Measurements from ENCODE around the gene SFRP5.

Gene SFRP5

DNA sequence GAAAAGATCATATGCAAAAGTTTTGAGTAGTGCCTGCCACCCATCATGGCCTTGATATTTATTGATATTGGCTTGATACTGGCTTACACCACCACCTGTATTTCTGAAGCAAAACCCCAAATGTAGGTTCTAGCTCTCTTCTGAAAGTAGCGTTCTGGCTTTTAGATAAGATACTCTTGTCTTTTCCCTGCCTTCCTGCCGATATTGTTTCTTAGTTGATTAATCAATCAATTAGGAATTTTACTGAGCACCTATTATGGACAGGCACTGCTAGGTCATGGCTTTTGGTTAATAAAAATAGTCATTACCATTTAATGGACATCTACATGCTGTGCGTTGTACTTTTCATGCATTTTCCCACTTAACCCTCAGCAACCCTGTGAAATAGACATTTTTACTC is 7.9 kb downstream of the SFRP5 start:
- DNase-seq = no peak

DNA sequence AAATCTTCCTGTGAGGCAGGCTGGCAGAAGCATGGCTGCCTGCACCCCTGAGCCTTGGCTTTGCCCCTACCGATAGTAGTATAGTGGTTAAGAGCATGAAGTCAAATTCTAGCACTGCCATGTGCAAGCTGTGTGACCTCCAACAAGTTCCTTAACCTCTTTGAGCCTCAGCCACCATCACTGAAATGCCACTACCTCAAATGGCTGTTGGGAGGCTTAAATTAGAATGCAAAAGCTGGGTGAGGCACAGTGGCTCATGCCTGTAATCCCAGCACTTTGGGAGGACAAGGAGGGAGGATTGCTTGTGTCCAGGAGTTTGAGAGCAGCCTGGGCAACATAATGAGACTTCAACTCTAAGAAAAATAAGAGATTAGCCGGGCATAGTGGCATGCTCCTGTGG is 8.4 kb downstream of the SFRP5 start:
- DNase-seq = no peak

DNA sequence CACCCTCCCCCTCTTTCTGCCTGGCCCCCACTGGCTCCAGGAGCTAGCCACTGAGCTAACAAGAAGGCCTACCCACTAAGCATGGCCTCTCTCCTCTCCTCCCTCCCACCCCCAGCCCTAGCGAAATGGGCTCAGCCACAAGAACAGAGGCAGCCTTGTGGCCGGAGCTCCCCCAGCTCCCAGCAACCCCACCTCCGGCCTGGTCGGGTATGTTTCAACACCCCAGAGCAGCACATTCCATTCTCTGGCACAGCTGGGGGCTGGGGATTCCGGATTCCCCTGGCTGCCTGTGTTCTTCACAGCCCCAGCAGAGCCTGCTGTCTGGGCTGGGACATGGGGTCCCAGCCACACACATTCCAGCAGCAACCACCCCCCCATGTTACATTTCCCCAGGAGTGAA is 9.0 kb downstream of the SFRP5 start:
- DNase-seq = no peak

DNA sequence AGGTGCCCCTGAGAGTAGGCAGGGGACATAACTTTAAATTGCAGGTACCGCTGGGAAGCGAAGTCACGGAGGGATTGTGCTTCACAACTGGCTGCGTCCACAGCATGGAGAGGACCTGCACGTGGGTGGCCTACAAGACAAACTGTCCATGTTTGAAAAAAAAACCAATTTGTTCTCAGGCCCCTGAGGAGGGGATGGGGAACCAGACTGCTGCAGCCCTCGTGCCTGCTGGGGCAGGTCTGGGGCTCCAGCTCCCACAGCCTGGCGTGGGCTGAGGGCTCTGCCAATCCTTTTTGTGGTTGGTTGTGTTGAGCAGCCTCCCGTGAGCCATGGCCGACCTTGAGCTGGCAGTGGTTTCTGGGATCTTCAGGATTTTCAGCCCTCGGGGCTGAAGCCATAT is 9.7 kb downstream of the SFRP5 start:
- no peak for DNase-seq

DNA sequence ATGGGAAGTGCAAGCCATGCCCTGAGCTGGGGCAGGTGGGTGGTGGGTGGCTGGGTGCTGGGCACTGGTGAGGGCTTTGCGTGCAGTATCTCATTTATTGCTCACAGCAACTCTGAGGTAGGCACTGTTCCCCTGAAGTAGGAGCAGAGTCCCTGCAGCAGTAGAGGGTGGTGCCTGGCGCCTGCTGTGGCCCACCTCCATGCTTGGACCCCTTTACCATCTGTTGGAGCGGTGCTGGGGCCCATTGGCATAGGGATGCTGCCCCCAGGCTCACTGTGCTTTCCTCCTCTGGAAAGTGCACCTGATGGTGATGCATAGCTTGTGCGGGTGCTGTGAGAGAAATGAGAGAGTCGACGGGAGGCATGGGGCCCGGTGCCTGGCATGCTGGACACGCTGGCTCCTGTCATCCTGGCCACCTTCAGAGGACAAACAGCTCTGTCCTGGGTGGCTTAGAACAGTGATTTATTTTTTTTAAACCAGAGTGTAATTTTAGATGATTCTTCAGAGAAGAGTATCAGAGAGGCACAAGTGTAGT is 10.4 kb downstream of the SFRP5 start:
- DNase-seq = no peak

DNA sequence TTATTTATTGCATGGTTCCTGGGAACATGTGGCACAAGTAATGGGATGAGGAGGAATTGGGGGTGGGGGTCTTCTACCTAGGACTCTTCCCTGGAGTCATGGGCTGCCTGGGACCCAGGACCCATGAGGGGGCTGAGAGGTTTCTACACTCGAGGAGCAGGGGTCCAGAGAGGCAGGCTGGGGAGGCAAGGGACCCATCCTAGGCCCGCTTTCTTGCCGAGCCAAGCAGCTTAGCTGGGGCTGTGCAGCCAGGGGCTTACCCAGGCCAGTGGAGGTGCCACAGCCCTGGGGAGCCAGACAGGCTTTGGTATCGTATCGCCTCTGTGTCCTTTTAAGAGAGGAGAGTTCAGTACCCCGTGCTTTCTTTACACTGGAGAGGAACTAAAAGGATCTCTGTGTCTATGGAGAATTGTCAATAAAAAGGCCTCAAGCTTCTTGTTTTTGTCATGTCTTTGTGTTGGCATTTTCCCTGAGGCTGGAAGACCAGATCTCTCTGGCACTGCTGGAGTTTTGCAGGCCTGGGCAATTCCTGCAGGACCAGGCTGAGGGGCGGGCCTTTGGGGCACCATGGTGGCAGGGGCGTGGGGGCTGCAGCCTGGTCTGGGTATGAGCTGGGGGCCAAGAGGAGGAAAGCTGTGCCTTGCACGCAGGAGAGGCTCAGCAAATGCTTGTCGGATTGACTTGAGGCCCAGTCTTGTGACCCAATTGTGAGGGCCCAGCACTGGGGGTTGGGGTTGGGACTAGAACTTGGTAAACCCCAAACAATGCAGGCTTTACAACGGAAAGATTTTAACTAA is 11.1 kb downstream of the SFRP5 start:
- DNase-seq = no peak

DNA sequence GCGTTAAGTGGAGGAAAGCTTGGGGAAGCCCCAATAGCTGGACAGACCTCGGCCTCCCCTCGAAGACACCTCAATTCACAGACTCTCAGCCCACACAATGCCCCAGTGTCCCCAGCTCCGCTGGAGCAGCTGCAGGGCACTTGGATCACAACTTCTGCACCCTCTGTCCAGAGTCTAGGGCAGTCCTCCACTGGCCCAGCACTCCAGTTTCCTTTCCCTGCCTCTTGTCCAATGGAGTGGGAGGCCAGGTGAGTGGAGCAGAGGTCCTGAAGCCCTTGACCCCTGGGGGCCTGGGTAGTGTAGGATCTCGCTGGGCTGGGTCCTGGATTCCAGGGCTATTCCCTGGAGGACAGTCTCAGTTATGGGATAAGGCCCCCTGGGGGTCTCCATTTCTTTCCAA is 11.9 kb downstream of the SFRP5 start:
- DNase-seq = no peak

DNA sequence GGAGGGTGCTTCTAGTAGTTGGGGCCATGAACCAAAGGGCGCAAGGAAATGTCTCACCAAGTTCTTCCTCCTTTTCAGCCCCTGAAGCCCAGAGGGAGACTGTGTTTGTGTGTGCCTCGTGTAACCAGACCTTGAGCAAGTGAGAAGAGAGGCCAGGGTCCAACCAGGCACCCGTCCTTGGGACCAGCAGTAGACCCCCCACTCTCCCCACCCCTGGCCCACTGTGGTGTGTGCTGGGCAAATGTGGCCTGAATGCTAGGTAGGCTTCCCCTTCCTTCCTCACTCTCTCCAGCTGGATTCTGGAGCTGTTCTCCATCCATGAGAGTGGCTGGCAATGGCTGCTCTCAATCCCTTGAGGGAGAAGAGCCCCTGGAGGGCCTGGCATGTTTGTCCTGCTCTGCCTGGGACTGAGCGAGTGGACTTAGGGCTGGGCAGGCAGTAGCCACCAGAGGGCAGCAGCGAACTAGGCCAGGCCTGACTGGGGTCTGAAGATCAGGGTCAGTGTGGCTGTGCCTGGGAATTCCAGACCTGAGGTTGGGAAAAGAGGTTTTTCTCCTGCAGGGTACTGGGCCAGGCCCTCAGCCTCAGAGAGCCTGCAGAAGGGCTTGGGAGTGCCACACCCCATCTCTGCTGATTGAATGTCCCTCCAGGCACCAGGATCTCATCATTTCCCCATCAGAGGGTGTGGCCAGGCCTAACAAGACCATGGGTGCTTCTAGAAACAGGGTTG is 12.5 kb downstream of the SFRP5 start:
- DNase-seq = no peak

DNA sequence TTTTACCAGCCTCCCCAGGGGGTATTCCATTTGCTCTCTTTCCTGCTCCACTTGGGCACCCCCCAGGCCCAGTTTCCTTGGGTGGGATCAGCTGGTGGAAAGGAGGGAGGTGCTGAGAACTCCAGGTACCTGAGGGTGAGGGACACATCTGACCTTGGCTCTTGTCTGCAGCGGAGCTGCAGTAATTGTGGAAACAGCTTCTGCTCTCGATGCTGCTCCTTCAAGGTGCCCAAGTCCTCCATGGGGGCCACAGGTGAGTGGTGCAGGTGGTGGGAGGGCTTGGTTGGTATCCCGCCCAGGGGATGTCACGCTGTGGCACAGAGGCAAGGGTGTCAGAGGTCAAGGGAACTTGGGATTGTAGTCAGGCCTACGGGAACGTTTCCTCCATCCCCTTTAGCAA is 14.3 kb downstream of the SFRP5 start:
- DNase-seq = no peak

DNA sequence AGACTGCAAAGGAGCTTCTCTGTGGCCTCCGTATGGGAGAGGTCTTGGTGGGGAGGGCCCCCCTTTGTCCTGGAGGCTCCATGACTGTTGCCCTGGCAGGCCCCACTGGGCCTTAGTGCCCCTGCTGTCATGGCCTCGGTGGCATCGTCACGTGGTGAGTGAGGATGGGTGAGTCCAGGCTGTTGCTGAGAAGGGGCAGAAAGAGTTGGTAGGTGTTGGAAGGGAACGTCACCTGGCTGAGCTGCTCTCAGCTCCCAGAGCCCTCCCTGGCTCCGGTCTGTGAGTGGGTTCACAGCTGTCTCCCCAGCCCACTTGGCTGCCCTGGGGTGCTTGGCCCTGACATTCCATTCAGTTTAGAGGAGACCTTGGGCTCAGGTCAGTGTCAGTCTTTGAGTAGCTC is 16.1 kb downstream of the SFRP5 start:
- DNase-seq = no peak

DNA sequence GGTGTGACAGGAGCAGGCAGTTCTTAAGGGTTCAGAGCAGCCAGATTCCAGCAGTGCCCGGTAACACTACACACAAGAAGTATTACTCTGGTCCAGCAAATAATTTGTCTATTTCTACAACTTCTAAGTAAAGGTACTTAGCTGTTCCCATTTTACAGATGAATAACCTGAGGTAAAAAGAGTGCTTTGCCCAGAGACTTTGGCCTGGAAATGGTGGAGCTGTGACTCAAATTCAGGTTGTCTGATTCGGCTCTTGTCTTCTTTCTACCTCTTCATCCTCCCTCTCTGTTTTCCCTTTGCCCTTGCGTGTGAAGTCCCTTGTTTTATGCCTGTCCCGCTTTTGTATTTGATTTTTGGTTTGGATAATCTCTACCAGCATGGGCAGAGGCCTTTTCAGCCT is 17.1 kb downstream of the SFRP5 start:
- no peak for DNase-seq

DNA sequence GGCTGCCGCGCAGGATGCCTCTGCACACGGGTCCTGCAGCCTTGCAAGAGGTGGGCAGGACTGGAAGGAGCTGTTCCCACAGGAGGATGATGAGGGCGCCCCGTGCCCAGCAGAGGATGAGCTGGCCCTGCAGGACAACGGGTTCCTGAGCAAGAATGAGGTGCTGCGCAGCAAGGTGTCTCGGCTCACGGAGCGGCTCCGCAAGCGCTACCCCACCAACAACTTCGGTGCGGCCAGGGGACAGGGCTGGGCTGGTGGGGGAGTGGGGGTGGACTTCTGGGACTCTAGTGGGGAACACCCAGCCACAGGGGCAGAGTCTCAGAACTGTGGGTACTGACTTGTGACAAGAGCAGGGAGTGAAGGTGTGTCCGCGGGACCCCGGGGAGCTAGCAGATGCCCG is 18.8 kb downstream of the SFRP5 start:
- no peak for DNase-seq

DNA sequence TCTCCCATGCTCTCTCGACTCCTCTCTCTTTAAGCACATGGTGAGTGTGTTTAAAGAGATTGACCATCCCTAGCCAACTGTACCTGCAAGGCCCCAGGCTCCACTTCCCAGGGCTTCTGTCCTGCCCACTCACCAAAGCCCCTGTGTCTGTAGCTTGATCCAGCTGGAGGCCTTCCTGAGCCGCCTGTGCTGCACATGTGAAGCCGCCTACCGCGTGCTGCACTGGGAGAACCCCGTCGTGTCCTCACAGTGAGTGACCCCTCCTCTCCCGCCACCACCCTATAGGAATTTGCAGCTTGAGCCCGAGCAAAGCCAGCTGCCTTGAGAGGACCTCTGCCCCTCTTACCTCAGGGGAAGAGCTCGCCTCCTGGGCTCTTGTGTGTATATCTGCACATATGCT is 23.7 kb downstream of the SFRP5 start:
- DNase-seq = no peak

DNA sequence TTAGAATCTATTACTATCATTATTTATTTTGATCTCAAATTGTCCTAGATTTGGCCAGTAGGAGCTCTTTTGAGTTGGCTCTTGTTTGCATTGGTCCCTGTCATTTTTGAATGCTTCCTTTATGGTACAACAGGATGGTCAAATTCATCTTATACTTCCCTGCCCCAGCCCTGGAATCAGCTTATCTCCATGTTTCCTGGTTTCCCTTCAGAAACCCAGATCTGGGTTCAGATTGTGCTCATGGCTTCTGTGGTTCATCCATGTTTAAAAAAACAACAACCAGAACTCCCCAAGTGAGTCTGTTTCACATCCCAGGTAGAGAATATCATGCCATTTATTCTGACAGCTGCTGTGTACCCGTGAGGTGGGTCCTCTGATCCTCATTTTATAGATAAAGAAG is 24.2 kb downstream of the SFRP5 start:
- no peak for DNase-seq

DNA sequence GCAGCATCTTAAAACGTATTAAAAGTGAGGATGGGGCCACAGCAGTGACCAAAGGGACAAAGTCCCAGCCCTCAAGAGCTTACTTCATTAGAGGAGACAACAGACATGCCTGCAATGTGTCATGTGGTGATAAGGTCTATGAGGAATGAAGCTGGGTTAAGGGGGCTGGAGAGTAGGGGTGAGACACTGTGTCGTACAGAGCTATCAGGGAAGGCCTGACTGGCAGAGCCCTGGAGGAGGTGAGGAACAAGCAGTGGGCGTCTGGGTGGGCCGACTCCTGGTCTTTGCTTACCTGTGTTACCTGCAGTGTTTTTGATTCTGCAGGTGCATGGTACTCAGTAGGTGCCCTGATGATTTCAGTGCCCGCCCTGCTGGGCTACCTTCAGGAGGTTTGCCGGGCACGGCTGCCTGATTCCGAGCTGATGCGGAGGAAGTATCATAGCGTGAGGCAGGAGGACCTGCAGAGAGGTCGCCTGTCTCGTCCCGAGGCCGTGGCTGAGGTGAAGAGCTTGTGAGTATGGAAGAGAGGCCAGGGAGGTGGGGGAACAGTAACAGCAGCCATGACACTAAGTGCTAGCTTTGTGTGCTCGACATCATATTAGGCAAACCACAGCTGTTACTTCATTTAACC is 27.3 kb downstream of the SFRP5 start:
- DNase-seq = no peak

DNA sequence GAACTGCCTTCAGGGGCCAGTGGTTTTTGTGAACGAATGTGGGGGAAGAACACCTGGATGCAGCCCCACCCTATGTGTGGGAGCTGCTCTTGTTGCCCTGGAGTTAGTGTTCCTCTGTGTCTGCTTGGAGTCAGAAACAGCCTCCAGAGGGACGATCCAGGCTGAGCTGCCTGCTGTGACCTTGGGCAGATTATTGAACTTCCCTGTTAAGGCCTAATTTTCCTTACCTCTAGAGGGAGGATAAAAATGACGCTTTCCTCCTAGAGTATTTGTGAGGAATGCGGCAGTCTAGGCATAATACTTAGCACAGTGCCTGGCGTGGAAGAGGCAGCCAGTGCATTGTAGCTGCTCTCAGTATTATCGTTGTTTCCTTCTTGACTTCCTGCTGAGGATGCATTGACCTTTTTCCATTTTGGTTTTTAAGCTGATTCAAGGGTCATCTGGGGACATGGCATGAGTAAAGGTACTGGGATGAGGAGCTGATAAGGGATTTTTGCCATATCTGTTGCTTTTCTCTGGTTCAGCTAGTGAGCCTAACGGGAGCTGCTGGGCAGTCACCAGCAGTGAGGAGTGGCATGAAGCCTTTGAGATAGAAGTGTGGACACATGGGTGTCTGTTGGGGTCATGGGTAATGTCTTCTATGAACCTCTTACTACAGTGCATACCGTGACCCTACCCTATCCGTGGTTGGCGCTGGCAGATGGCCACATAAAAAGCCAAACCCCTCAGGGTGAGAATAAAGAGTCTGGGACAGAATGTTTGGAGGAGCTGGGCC is 28.4 kb downstream of the SFRP5 start:
- no peak for DNase-seq

DNA sequence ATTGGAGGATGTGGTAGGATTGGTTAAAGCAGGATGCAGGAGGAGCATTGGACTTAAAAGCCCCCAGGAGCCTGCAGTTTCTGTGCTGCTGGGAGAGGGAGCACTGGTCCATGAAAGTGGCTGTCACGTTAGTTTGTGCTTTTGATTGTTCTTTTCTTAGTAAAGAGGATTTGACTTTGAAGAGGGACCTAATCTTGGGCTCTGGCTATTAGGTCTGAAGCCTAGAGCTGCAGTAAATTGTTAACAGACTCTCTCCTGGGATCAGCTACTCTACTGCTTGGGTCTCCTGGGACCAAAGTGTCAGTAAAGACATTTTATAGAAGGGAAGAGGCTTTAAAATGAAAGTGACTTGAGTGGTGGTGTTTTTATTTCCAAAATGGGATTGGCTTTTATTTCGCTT is 31.2 kb downstream of the SFRP5 start:
- DNase-seq = no peak

DNA sequence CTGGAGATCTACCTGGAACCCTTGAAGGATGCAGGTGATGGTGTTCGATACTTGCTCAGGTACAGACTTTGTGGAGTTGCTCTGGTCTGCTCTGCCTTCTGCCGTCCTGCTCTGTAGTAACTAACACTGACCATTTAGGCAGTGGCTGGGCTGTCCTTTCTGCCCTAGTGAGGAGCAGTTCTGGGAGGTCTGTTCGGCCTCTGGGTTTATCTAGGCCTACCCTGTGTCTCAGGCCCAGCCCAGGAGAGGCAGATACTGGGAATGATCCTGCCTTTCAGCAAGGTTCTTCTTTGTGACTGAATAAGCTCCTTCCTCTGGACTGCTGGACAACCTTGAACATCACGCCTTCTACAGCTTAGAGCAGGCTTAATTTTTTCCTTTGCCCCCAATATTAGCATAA is 33.2 kb downstream of the SFRP5 start:
- no peak for DNase-seq

DNA sequence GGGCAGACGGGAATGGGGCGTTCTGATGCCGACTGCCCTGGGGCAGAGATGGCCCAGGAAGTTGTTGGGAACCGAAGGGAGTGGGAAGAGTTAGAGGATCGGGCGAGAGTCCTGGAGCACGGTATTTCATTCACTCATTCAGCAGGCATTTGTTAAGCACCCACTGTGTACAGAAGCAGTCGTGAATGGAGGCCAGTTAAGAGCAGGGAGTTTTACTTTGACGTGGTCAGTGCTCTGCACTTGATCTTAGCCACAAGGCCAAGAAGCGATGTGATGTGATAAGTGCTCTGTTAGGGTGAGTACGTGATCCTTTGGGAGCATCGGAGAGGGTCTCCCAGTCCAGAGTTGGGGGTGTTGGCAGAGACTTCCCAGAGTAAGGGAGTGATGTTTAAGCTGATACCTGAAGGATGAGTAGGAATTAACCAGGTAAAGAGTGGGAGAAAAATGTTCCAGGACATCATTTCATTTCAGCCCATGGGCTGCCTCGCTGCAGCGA is 34.0 kb downstream of the SFRP5 start:
- no peak for DNase-seq

DNA sequence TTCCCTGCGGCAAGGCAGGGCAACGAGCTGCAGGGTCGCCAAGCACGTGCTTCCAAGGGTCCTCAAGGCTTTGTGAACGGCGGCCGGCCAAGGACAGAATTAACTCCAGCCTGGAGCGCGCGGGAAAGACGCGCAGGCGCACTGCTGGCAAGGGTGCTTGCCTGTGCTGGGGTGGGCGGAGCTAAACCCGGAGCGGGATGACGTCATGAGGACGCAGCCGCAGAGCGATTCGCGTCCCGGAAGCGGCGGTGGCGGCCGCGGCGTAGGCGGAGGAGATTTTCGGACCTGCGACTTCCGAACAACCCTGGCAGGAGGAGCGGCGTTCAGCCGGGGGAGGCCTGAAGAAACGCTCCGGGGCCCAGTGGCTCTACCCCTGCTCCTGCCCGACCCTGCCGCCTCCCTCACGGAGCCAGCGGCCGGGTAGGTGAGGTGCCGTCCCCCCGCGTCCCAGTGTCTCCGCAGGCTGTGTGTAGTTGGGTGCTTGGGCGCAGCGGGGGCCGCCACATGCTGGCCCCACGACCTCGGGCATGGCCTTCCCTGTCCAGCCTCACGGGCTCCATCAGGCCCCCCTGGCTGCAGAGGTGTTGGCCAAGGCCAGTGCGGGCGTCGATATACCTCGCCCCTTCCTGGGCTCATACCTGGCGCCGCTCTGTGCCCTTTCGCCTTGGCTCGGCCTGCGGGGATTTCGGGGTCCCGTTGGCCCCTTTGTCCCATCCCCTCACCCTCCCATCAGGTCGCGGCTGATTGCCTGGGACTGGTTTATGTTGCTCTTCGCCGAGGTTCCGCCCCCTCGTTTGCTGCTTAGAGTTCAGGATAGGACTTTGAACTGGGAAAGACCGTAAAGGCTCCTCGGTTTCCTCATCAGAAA is 34.7 kb downstream of the SFRP5 start, which contains the start of gene ZFYVE27:
ZFYVE27 (plus strand) TSS at position 227 of the 868 bp plus-strand sequence. CDS start 1,350 bp downstream, outside the sequence.
- DNase-seq = peak; percentile 62

DNA sequence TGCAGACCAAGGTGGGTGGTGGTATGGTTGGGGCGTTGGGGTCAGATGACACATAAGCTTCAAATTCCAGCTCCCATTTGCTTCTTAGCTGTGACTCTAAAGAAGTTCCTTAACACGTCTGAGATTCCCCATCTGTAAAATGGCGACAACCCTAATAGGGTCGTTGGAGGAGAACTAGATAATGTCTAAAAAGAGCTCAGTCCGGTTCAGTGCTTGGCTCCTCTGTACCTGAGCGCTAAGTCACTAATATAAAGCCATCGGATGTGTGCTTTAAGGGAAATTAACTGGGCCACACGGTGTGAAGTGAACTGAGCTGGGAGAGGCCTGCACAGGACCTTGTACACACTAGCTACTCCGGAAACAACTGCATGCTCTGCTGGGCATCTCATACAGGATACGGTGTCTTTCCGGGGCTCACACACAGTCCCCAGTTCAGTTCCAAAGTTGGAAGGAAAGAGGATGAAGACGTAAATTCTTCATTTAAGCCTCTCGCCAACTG is 35.3 kb downstream of the SFRP5 start:
- DNase-seq = no peak

DNA sequence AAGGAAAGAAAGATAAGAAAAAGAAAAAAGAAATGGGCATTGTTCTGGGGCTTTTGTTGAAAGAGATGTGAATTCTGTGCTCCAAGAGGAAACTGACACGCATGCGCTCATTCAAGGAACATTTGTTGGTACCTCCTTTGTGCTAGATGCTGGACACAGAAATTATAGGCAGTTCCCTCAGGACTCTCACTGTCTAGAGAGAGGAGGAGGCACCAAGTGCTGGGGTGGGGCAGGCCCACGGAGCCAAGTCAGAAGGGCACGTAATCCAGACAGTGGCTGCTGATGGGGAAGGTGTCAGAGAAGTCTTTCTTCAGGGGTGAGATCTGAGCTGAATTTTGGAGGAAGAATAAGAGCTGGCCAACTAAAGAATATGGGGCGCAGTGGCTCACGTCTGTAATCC is 37.8 kb downstream of the SFRP5 start:
- no peak for DNase-seq

Measured in cortex of kidney (tissue), 1 donor.